K562 (cell line): Measurements from ENCODE around the gene EPHA1. TPM values are rescaled to one million over a fixed set of nuclear protein-coding genes. Genes with fewer than 3 reads are reported as not detected.
A peak's percentile ranks its signal among the peaks of the same experiment; 100 is the strongest.

Experiments used
- BCOR ChIP-seq: fragments of 450-650 bp; IDR thresholded peaks from 2 replicates; pipeline ENCODE4 v1.6.1; 2016
- ETS2 ChIP-seq: IDR thresholded peaks from 2 replicates; pipeline ENCODE4 v1.6.1; 2016; ENCODE audit warnings: borderline replicate concordance, missing genetic modification characterization, mild to moderate bottlenecking, moderate library complexity, missing compliant biosample characterization; ENCODE audit not compliant: poor library complexity, severe bottlenecking
- HCFC1 ChIP-seq: IDR thresholded peaks from 2 replicates; pipeline ENCODE4 v1.6.1; 2012; ENCODE audit warnings: low read depth, low read length, improper control_type of control experiment
- NFE2L1 ChIP-seq: fragments of 450-650 bp; IDR thresholded peaks from 2 replicates; pipeline ENCODE4 v1.6.1; 2016; ENCODE audit warnings: missing genetic modification characterization, low read depth, mild to moderate bottlenecking, missing compliant biosample characterization, moderate library complexity, borderline replicate concordance
- SP1 ChIP-seq: sonication (generic); formaldehyde crosslinking; IDR thresholded peaks from 2 replicates; pipeline ENCODE4 v1.8.1; 2022; ENCODE audit warnings: mild to moderate bottlenecking, missing genetic modification reagents
- TBP ChIP-seq: optimal IDR thresholded peaks from 2 replicates; pipeline ENCODE3; 2011; ENCODE audit warnings: low read depth, low read length, improper control_type of control experiment
- ZFX ChIP-seq: sonication (generic); formaldehyde crosslinking; IDR thresholded peaks from 2 replicates; pipeline ENCODE4 v1.8.0; 2022; ENCODE audit warnings: mild to moderate bottlenecking, missing genetic modification reagents, moderate library complexity
- polyA plus RNA-seq, 8 experiments: library from polyadenylated mRNA; depleted of rRNA in 4 of 8; stranded (reverse) in 5 of 8; unstranded in 3 of 8; fragments of >200 nt; fragmentation: Nextera tagmentation in 2 of 8; fragmentation: Illumina TruSeq in 1 of 8; extraction: Ambion mirVana in 2 of 8; extraction: Trizol in 1 of 8; gene quantifications; 2 replicates each; pipeline versions ENCODE4 v1.2.1 to v1.2.3, GENCODE V29; 2011 to 2014; ENCODE audit warnings: inconsistent platforms in 1 of 8, missing spikeins in 1 of 8
- total RNA-seq, 7 experiments: library from RNA; depleted of rRNA in 6 of 7; stranded (reverse); fragments of >200 nt in 6 of 7; fragmentation: Illumina TruSeq in 2 of 7; extraction: Trizol in 2 of 7; gene quantifications; 2 replicates each; pipeline versions ENCODE4 v1.2.1 to v1.2.3, GENCODE V29; 2011 to 2021; ENCODE audit warnings: low replicate concordance in 1 of 7
- TF ChIP-seq, protein P1 (sequence below): fragments of 450-650 bp; IDR thresholded peaks from 2 replicates; pipeline ENCODE4 v1.6.1; 2016; ENCODE audit warnings: low read depth
- TF ChIP-seq, protein P2 (sequence below): sonication (generic); formaldehyde crosslinking; IDR thresholded peaks from 2 replicates; pipeline ENCODE4 v1.8.0; 2022; ENCODE audit warnings: mild to moderate bottlenecking, missing genetic modification reagents
- TF ChIP-seq, protein P3 (sequence below): fragments of 450-650 bp; formaldehyde crosslinking; IDR thresholded peaks from 2 replicates; pipeline ENCODE4 v1.4.0; 2020; ENCODE audit warnings: mild to moderate bottlenecking
- TF ChIP-seq, protein P4 (sequence below): fragments of 250-450 bp; sonication (Bioruptor Pico); IDR thresholded peaks from 2 replicates; pipeline ENCODE4 v1.4.0; 2020
- TF ChIP-seq, protein P5 (sequence below): fragments of 450-650 bp; IDR thresholded peaks from 2 replicates; pipeline ENCODE4 v1.6.1; 2017; ENCODE audit warnings: antibody characterized with exemption

EPHA1 gene
- total and polyA plus RNA-seq, 9 of the 15 experiments (the other 6 are each of a cell fraction or from before 2014, with no cell fraction given), result 0.22 to 0.57 (median 0.32) TPM; not detected in 6

DNA sequence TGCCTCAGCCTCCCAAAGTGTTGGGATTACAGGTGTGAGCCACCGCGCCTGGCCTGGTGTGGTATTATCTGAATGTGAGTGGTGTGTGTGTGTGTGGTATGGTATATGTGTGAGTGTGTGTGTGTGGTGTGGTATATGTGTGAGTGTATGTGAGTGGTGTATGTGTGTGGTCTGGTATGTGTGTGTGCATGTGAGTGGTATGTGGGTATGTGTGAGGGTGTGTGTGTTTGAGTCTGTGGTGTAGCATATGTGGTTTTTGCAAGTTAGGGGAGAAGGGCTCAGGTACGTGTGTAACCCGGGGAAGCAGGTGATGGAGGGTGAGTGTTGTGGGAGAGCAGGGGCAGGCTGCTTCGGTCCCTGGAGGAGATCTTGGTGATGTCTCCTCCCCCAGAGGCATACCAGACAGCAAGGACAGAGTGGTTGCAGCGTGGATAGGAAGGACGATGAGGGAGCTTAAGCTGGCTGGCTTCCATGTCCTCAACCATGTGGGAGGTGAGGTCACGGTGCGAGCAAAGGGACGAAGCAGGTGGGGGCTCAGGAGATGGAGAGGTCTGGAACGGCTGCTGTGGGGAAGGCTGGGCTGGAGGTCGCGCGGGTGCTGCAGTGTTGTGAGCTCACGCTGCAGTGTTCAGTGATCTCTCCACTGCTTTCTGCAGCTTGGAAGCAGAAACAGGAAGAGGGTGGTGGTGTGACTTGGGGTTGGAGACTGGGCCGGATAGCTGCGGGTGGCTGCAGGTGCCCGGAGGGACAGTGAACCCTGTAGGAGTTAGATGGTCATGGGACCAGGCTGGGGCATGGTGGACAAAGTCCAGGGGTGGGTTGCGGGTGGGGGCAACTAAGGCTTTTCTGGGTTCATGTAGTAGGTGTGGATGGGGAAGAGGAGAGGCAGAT is 22.5 kb downstream of the EPHA1 start (continued):
- TF ChIP-seq, protein P1, sequence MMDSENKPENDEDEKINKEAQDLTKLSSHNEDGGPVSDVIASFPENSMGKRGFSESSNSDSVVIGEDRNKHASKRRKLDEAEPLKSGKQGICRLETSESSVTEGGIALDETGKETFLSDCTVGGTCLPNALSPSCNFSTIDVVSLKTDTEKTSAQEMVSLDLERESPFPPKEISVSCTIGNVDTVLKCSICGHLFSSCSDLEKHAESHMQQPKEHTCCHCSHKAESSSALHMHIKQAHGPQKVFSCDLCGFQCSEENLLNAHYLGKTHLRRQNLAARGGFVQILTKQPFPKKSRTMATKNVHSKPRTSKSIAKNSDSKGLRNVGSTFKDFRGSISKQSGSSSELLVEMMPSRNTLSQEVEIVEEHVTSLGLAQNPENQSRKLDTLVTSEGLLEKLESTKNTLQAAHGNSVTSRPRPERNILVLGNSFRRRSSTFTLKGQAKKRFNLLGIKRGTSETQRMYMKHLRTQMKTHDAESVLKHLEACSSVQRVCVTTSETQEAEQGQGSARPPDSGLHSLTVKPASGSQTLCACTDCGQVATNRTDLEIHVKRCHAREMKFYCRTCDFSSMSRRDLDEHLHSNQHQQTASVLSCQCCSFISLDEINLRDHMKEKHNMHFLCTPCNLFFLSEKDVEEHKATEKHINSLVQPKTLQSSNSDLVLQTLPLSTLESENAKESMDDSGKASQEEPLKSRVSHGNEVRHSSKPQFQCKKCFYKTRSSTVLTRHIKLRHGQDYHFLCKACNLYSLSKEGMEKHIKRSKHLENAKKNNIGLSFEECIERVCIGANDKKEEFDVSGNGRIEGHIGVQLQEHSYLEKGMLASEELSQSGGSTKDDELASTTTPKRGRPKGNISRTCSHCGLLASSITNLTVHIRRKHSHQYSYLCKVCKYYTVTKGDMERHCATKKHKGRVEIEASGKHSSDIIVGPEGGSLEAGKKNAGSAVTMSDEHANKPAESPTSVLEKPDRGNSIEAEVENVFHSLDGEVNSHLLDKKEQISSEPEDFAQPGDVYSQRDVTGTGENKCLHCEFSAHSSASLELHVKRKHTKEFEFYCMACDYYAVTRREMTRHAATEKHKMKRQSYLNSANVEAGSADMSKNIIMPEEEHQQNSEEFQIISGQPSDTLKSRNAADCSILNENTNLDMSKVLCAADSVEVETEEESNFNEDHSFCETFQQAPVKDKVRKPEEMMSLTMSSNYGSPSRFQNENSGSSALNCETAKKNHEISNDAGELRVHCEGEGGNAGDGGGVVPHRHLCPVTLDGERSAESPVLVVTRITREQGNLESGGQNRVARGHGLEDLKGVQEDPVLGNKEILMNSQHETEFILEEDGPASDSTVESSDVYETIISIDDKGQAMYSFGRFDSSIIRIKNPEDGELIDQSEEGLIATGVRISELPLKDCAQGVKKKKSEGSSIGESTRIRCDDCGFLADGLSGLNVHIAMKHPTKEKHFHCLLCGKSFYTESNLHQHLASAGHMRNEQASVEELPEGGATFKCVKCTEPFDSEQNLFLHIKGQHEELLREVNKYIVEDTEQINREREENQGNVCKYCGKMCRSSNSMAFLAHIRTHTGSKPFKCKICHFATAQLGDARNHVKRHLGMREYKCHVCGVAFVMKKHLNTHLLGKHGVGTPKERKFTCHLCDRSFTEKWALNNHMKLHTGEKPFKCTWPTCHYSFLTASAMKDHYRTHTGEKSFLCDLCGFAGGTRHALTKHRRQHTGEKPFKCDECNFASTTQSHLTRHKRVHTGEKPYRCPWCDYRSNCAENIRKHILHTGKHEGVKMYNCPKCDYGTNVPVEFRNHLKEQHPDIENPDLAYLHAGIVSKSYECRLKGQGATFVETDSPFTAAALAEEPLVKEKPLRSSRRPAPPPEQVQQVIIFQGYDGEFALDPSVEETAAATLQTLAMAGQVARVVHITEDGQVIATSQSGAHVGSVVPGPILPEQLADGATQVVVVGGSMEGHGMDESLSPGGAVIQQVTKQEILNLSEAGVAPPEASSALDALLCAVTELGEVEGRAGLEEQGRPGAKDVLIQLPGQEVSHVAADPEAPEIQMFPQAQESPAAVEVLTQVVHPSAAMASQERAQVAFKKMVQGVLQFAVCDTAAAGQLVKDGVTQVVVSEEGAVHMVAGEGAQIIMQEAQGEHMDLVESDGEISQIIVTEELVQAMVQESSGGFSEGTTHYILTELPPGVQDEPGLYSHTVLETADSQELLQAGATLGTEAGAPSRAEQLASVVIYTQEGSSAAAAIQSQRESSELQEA, result 0 out of 2 replicates have a peak, but pooled peaks have one; percentile 18
- TF ChIP-seq TBP (no peak), NFE2L1 (no peak), BCOR (no peak), SP1 (CRISPR knock-in tag) (no peak), ZFX (no peak), ETS2 (tag) (no peak), HCFC1 (no peak)
- TF ChIP-seq, protein P2, sequence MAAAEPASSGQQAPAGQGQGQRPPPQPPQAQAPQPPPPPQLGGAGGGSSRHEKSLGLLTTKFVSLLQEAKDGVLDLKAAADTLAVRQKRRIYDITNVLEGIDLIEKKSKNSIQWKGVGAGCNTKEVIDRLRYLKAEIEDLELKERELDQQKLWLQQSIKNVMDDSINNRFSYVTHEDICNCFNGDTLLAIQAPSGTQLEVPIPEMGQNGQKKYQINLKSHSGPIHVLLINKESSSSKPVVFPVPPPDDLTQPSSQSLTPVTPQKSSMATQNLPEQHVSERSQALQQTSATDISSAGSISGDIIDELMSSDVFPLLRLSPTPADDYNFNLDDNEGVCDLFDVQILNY (CRISPR knock-in tag), result no peak
- TF ChIP-seq, protein P3, sequence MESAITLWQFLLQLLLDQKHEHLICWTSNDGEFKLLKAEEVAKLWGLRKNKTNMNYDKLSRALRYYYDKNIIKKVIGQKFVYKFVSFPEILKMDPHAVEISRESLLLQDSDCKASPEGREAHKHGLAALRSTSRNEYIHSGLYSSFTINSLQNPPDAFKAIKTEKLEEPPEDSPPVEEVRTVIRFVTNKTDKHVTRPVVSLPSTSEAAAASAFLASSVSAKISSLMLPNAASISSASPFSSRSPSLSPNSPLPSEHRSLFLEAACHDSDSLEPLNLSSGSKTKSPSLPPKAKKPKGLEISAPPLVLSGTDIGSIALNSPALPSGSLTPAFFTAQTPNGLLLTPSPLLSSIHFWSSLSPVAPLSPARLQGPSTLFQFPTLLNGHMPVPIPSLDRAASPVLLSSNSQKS (CRISPR knock-in tag), result no peak
- TF ChIP-seq, protein P4, sequence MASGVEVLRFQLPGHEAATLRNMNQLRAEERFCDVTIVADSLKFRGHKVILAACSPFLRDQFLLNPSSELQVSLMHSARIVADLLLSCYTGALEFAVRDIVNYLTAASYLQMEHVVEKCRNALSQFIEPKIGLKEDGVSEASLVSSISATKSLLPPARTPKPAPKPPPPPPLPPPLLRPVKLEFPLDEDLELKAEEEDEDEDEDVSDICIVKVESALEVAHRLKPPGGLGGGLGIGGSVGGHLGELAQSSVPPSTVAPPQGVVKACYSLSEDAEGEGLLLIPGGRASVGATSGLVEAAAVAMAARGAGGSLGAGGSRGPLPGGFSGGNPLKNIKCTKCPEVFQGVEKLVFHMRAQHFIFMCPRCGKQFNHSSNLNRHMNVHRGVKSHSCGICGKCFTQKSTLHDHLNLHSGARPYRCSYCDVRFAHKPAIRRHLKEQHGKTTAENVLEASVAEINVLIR (CRISPR knock-in tag), result no peak
- TF ChIP-seq, protein P5, sequence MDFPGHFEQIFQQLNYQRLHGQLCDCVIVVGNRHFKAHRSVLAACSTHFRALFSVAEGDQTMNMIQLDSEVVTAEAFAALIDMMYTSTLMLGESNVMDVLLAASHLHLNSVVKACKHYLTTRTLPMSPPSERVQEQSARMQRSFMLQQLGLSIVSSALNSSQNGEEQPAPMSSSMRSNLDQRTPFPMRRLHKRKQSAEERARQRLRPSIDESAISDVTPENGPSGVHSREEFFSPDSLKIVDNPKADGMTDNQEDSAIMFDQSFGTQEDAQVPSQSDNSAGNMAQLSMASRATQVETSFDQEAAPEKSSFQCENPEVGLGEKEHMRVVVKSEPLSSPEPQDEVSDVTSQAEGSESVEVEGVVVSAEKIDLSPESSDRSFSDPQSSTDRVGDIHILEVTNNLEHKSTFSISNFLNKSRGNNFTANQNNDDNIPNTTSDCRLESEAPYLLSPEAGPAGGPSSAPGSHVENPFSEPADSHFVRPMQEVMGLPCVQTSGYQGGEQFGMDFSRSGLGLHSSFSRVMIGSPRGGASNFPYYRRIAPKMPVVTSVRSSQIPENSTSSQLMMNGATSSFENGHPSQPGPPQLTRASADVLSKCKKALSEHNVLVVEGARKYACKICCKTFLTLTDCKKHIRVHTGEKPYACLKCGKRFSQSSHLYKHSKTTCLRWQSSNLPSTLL, result peak; percentile 41; the same call in 1 of the 2 replicates
